K562 (cell line): ENCODE results near the gene ASPDH. TPM values are rescaled to one million over a fixed set of nuclear protein-coding genes. Genes with fewer than 3 reads are reported as not detected.

ENCODE experiments used
- CBX3 ChIP-seq, 2 experiments: IDR thresholded peaks; 1 replicate in 1 of 2; 2 replicates in 1 of 2; pipeline ENCODE4 v1.6.1; 2012; ENCODE audit warnings: inconsistent platforms in 2 of 2, low read length in 2 of 2, borderline replicate concordance in 1 of 2, control low read depth in 1 of 2
- CREB5 ChIP-seq: fragments of 250-450 bp; sonication (Bioruptor Pico); IDR thresholded peaks from 2 replicates; pipeline ENCODE4 v1.5.0; 2020; ENCODE audit warnings: mild to moderate bottlenecking
- E2F3 ChIP-seq: fragments of 250-450 bp; sonication (Bioruptor Pico); IDR thresholded peaks from 2 replicates; pipeline ENCODE4 v1.4.0; 2020; ENCODE audit warnings: mild to moderate bottlenecking
- HNRNPH1 ChIP-seq: fragments of 200-400 bp; formaldehyde crosslinking; optimal IDR thresholded peaks from 2 replicates; pipeline ENCODE3; 2017; ENCODE audit warnings: low read depth, mild to moderate bottlenecking, low read length, moderate library complexity
- SIN3A ChIP-seq, 2 experiments: fragments of 150-350 bp in 1 of 2; IDR thresholded peaks; 2 replicates each; pipeline ENCODE4 v1.6.1; 2011 to 2016; ENCODE audit warnings: borderline replicate concordance in 2 of 2, low read depth in 2 of 2, low read length in 2 of 2, mild to moderate bottlenecking in 2 of 2, moderate library complexity in 2 of 2; ENCODE audit not compliant: control insufficient read depth in 1 of 2
- ZBTB8A ChIP-seq: fragments of 450-650 bp; IDR thresholded peaks from 2 replicates; pipeline ENCODE4 v1.6.1; 2018; ENCODE audit warnings: mild to moderate bottlenecking, moderate library complexity; ENCODE audit not compliant: partially characterized antibody
- ZNF354B ChIP-seq: fragments of 250-450 bp; sonication (Bioruptor Pico); IDR thresholded peaks from 2 replicates; pipeline ENCODE4 v1.4.0; 2020
- ZNF507 ChIP-seq: conservative IDR thresholded peaks from 2 replicates; pipeline ENCODE4 v1.6.1; 2017; ENCODE audit warnings: missing genetic modification characterization, missing compliant biosample characterization
- ZNF717 ChIP-seq: fragments of 250-450 bp; sonication (Bioruptor Pico); IDR thresholded peaks from 2 replicates; pipeline ENCODE4 v1.5.0; 2021
- ZSCAN29 ChIP-seq: fragments of 450-650 bp; IDR thresholded peaks from 2 replicates; pipeline ENCODE4 v1.6.1; 2017
- polyA plus RNA-seq, 8 experiments: library from polyadenylated mRNA; depleted of rRNA in 4 of 8; stranded (reverse) in 5 of 8; unstranded in 3 of 8; fragments of >200 nt; fragmentation: Nextera tagmentation in 2 of 8; fragmentation: Illumina TruSeq in 1 of 8; extraction: Ambion mirVana in 2 of 8; extraction: Trizol in 1 of 8; gene quantifications; 2 replicates each; pipeline versions ENCODE4 v1.2.1 to v1.2.3, GENCODE V29; 2011 to 2014; ENCODE audit warnings: inconsistent platforms in 1 of 8, missing spikeins in 1 of 8
- total RNA-seq, 7 experiments: library from RNA; depleted of rRNA in 6 of 7; stranded (reverse); fragments of >200 nt in 6 of 7; fragmentation: Illumina TruSeq in 2 of 7; extraction: Trizol in 2 of 7; gene quantifications; 2 replicates each; pipeline versions ENCODE4 v1.2.1 to v1.2.3, GENCODE V29; 2011 to 2021; ENCODE audit warnings: low replicate concordance in 1 of 7
- TF ChIP-seq, protein P1 (sequence below): sonication (generic); formaldehyde crosslinking; IDR thresholded peaks from 2 replicates; pipeline ENCODE4 v1.8.1; 2023; ENCODE audit warnings: mild to moderate bottlenecking, missing genetic modification reagents

The ASPDH gene
- total and polyA plus RNA-seq, 9 of the 15 experiments (the other 6 are each of a cell fraction or from before 2014, with no cell fraction given): not detected

- no peak for TF ChIP-seq CREB5 (CRISPR knock-in tag)
- TF ChIP-seq ZBTB8A: no peak
- no peak for TF ChIP-seq ZNF717 (CRISPR knock-in tag)
- TF ChIP-seq HNRNPH1: no peak
- TF ChIP-seq ZNF507 (tag): peak; percentile 100
- TF ChIP-seq, protein P1, sequence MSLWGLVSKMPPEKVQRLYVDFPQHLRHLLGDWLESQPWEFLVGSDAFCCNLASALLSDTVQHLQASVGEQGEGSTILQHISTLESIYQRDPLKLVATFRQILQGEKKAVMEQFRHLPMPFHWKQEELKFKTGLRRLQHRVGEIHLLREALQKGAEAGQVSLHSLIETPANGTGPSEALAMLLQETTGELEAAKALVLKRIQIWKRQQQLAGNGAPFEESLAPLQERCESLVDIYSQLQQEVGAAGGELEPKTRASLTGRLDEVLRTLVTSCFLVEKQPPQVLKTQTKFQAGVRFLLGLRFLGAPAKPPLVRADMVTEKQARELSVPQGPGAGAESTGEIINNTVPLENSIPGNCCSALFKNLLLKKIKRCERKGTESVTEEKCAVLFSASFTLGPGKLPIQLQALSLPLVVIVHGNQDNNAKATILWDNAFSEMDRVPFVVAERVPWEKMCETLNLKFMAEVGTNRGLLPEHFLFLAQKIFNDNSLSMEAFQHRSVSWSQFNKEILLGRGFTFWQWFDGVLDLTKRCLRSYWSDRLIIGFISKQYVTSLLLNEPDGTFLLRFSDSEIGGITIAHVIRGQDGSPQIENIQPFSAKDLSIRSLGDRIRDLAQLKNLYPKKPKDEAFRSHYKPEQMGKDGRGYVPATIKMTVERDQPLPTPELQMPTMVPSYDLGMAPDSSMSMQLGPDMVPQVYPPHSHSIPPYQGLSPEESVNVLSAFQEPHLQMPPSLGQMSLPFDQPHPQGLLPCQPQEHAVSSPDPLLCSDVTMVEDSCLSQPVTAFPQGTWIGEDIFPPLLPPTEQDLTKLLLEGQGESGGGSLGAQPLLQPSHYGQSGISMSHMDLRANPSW (CRISPR knock-in tag): no peak
- TF ChIP-seq ZNF354B: peak; percentile 93
- no peak for TF ChIP-seq SIN3A (IDR thresholded peaks at IDR 0.05; ENCODE audit: borderline replicate concordance in 2 of 2, control insufficient read depth in 1 of 2, low read depth in 2 of 2, low read length in 2 of 2)
- TF ChIP-seq CBX3 (IDR thresholded peaks at IDR 0.05; ENCODE audit: borderline replicate concordance in 1 of 2, low read length in 2 of 2): 0 out of 3 replicates have a peak, but pooled peaks of 1 of the 2 experiments have one; percentile 38
- no peak for TF ChIP-seq E2F3
- no peak for TF ChIP-seq ZSCAN29
- TF ChIP-seq, all 486 proteins: peak for 4
These were observed 19.2 kb upstream of the ASPDH start (continued) for GRCh38 chr19:50532952-50533351.
